Chondrocyte (in vitro differentiated cells): ENCODE results near the gene NXN. TPM values are rescaled to one million over a fixed set of nuclear protein-coding genes. Genes with fewer than 3 reads are reported as not detected.

Experiments used
- microRNA-seq: library from miRNA; unstranded; fragments of <30 nt; microRNA quantifications from one replicate; pipeline ENCODE4 v1.2.0, GENCODE V29; 2020; ENCODE audit warnings: borderline number of aligned reads
- total RNA-seq: library from RNA; stranded (reverse); gene quantifications from 3 replicates; pipeline ENCODE4 v1.2.1, GENCODE V29; 2021

Gene NXN
- total RNA-seq, 1 donor from 2014 or later, result 86.4 TPM

Small RNA genes lying within 50 kb of the gene (microRNA-seq; reads per million reads assigned to microRNA genes)
- 2.2 reads per million for gene MIR3183

Other genes starting within 250 kb of the NXN start
- gene TLCD3A, start 247.2 kb downstream of the NXN start, total RNA-seq, result 26.8 to 28.2 TPM (median 27.2 TPM) in 3 replicates
- gene GEMIN4, start 227.5 kb downstream of the NXN start, total RNA-seq, result 11.8 to 15.9 TPM (median 12.6 TPM) in 3 replicates
- gene GLOD4, start 197.5 kb downstream of the NXN start, total RNA-seq, result 53.4 to 54.5 TPM (median 54.0 TPM) in 3 replicates
- gene MRM3, start 197.4 kb downstream of the NXN start, total RNA-seq, result 7.2 to 8.5 TPM (median 7.3 TPM) in 3 replicates
- gene TIMM22, start 17.4 kb upstream of the NXN start, total RNA-seq, result 10.0 to 13.1 TPM (median 10.3 TPM) in 3 replicates
- gene ABR, start 200.2 kb upstream of the NXN start, total RNA-seq, result 114 to 129 TPM (median 119 TPM) in 3 replicates